Renal cortical epithelial cell (primary cell): Measurements from ENCODE around the gene GCAT. TPM values are rescaled to one million over a fixed set of nuclear protein-coding genes. Genes with fewer than 3 reads are reported as not detected.

Source experiments
- DNase-seq: peaks from one replicate; pipeline ENCODE4 v3.0.0-alpha.2; 2011; ENCODE audit warnings: low read depth
- total RNA-seq: library from RNA; depleted of rRNA; stranded (reverse); fragments of >200 nt; gene quantifications from 2 replicates; pipeline ENCODE4 v1.2.3, GENCODE V29; 2014

The GCAT gene
- total RNA-seq, 1 donor from 2014 or later = 9.9 TPM

- no peak for DNase-seq
These were observed 34.5 kb downstream of the GCAT start for GRCh38 chr22:37842015-37842793.

- no peak for DNase-seq
These were observed 36.0 kb downstream of the GCAT start for GRCh38 chr22:37843741-37844089.

- DNase-seq = no peak
These were observed 37.2 kb downstream of the GCAT start for GRCh38 chr22:37844904-37845329.

GRCh38 chr22:37846433-37846832 is 38.7 kb downstream of the GCAT start:
- no peak for DNase-seq

- DNase-seq = peak; percentile 36
These were observed 40.9 kb downstream of the GCAT start for GRCh38 chr22:37848587-37849088.

GRCh38 chr22:37849089-37849751 is 41.5 kb downstream of the GCAT start, which contains the start of gene EIF3L:
Gene EIF3L, plus strand, starts transcription at chr22:37849419. Its CDS starts 31 bp downstream, at chr22:37849450.
- peak; percentile 82 for DNase-seq

GRCh38 chr22:37850801-37851200 is 43.1 kb downstream of the GCAT start:
- DNase-seq = no peak

GRCh38 chr22:37852418-37852817 is 44.7 kb downstream of the GCAT start:
- DNase-seq = no peak

GRCh38 chr22:37854946-37855345 is 47.2 kb downstream of the GCAT start:
- DNase-seq = no peak

- no peak for DNase-seq
These were observed 47.7 kb downstream of the GCAT start for GRCh38 chr22:37855462-37855861.

- no peak for DNase-seq
These were observed 53.2 kb downstream of the GCAT start for GRCh38 chr22:37860796-37861421.

GRCh38 chr22:37862570-37863325 is 55.0 kb downstream of the GCAT start:
- DNase-seq = no peak

- no peak for DNase-seq
These were observed 57.8 kb downstream of the GCAT start for GRCh38 chr22:37865510-37865909.

Other genes with a start within 250 kb of the GCAT start
- 20.8 and 42.7 TPM in 2 replicates for gene CDC42EP1, start 247.5 kb upstream of the GCAT start, total RNA-seq
- gene LGALS2, start 227.8 kb upstream of the GCAT start, total RNA-seq = not detected in 2 replicates
- 45.5 and 57.9 TPM in 2 replicates for gene GGA1, start 199.1 kb upstream of the GCAT start, total RNA-seq
- gene SH3BP1, start 168.3 kb upstream of the GCAT start, total RNA-seq = 5.0 and 8.1 TPM in 2 replicates
- 6.1 and 10.6 TPM in 2 replicates for gene PDXP, start 149.2 kb upstream of the GCAT start, total RNA-seq
- gene LGALS1, start 132.3 kb upstream of the GCAT start, total RNA-seq = 761 and 4,632 TPM in 2 replicates
- gene NOL12, start 121.6 kb upstream of the GCAT start, total RNA-seq = 18.1 and 19.6 TPM in 2 replicates
- 89.1 and 114 TPM in 2 replicates for gene TRIOBP, start 110.9 kb upstream of the GCAT start, total RNA-seq
- gene GALR3, start 15.4 kb downstream of the GCAT start, total RNA-seq = 0.35 TPM in 1 of 2 replicates, not detected in the other
- 32.8 and 45.7 TPM in 2 replicates for gene ANKRD54, start 36.4 kb downstream of the GCAT start, total RNA-seq
- gene EIF3L, start 41.5 kb downstream of the GCAT start, total RNA-seq = 278 and 409 TPM in 2 replicates
- gene MICALL1, start 98.4 kb downstream of the GCAT start, total RNA-seq = 35.9 and 65.0 TPM in 2 replicates
- 0.05 TPM in 1 of 2 replicates, not detected in the other for gene C22orf23, start 145.7 kb downstream of the GCAT start, total RNA-seq
- 14.2 and 37.9 TPM in 2 replicates for gene POLR2F, start 145.8 kb downstream of the GCAT start, total RNA-seq
- not detected in 2 replicates for gene SOX10, start 176.6 kb downstream of the GCAT start, total RNA-seq
- 46.9 and 52.0 TPM in 2 replicates for gene PICK1, start 249.5 kb downstream of the GCAT start, total RNA-seq